K562 (cell line): ENCODE results near the gene MRM3. TPM values are rescaled to one million over a fixed set of nuclear protein-coding genes. Genes with fewer than 3 reads are reported as not detected.
"Not testable (repeated sequence)": the region's sequence is repeated elsewhere in the genome, so short reads cannot be mapped to it uniquely, and the experiment has no call there.

ENCODE experiments used
- ATAC-seq: fragments of 200-7000 bp; cut with Tn5 transposase; 3 replicates; pipeline ENCODE4 v1.9.1; 2020; ENCODE audit warnings: moderate library complexity
- BruUV-seq: library from RNA; stranded (reverse); fragments of 400-500 nt; replicated peaks from 2 replicates; lab custom pipeline; 2021; lab: Mats Ljungman, UMichigan
- CTCF ChIA-PET: fragments of 300-600 bp; formaldehyde crosslinking; extraction: SDS; loops from one replicate; lab custom pipeline; 2021; ENCODE audit warnings: low intra/inter-chr PET ratio; lab: Yijun Ruan, JAX
- POLR2A ChIA-PET: fragments of 300-600, 350-650 bp; sonication (Branson Sonifier 250); formaldehyde crosslinking; extraction: SDS; loops from one replicate; lab custom pipeline; 2021; ENCODE audit warnings: antibody characterized with exemption, inconsistent platforms; lab: Yijun Ruan, JAX
- DNase-seq, 4 experiments: peaks; one replicate each; pipeline versions ENCODE4 v3.0.0 to v3.0.0-alpha.2; 2011 to 2018; ENCODE audit warnings: low spot score in 3 of 4, mixed read lengths in 3 of 4; ENCODE audit errors: extremely low read depth in 1 of 4
- FAIRE-seq: peaks from 2 replicates; lab custom pipeline; 2011; peaks lifted over from hg19 to GRCh38; lab: Jason Lieb, UNC
- H2AFZ ChIP-seq: 2 replicates; pipeline ENCODE4 v1.6.0; 2011; ENCODE audit warnings: low read depth, low read length, control low read depth, inconsistent platforms
- H3K27ac ChIP-seq: fragments of 200-600 bp; 3 replicates; pipeline ENCODE4 v1.8.0; 2011; ENCODE audit warnings: low read depth, mild to moderate bottlenecking, control low read depth, inconsistent platforms, low read length, moderate library complexity, mixed read lengths; ENCODE audit errors: extremely low read depth
- H3K27me3 ChIP-seq, 2 experiments: fragments of 300-600 bp in 1 of 2; 2 replicates in 1 of 2; 3 replicates in 1 of 2; pipeline versions ENCODE4 v1.6.0 to v1.8.0; 2011; ENCODE audit warnings: inconsistent platforms in 2 of 2, low read length in 2 of 2, mild to moderate bottlenecking in 1 of 2, mixed read lengths in 1 of 2, moderate library complexity in 1 of 2; ENCODE audit not compliant: control insufficient read depth in 2 of 2, insufficient read depth in 2 of 2
- H3K36me3 ChIP-seq: fragments of 300-600 bp; 3 replicates; pipeline ENCODE4 v1.8.0; 2011; ENCODE audit warnings: mild to moderate bottlenecking, low read length, inconsistent platforms; ENCODE audit not compliant: control insufficient read depth, insufficient read depth
- H3K4me1 ChIP-seq, 2 experiments: fragments of 200-600 bp in 1 of 2; replicated peaks in 1 of 2; 2 replicates in 1 of 2; 3 replicates in 1 of 2; pipeline versions ENCODE4 v1.5.1 to v1.8.0; 2011; ENCODE audit warnings: inconsistent platforms in 2 of 2, low read length in 2 of 2, mild to moderate bottlenecking in 1 of 2, mixed read lengths in 1 of 2, moderate library complexity in 1 of 2; ENCODE audit not compliant: control insufficient read depth in 2 of 2, insufficient read depth in 2 of 2
- H3K4me2 ChIP-seq: 2 replicates; pipeline ENCODE4 v1.6.1; 2011; ENCODE audit warnings: low read length, control low read depth, inconsistent platforms, mixed read lengths; ENCODE audit not compliant: insufficient read depth
- H3K4me3 ChIP-seq: fragments of 200-600 bp; sonication (generic), shearing (Covaris generic); 2 replicates; pipeline ENCODE4 v1.5.1; 2016; ENCODE audit warnings: control low read depth, inconsistent platforms
- H3K79me2 ChIP-seq: fragments of 200-600 bp; 3 replicates; pipeline ENCODE4 v1.8.0; 2011; ENCODE audit warnings: low read length, inconsistent platforms; ENCODE audit not compliant: control insufficient read depth, insufficient read depth
- H3K9ac ChIP-seq, 2 experiments: 2 replicates each; pipeline versions ENCODE4 v1.6.0 to v1.6.1; 2011; ENCODE audit warnings: low read depth in 2 of 2, low read length in 2 of 2, control low read depth in 1 of 2, inconsistent platforms in 1 of 2, mild to moderate bottlenecking in 1 of 2, mixed read lengths in 1 of 2; ENCODE audit not compliant: insufficient read depth in 1 of 2
- H3K9me1 ChIP-seq: one replicate; pipeline ENCODE4 v1.6.0; 2011; ENCODE audit warnings: inconsistent platforms, mild to moderate bottlenecking, low read length, moderate library complexity; ENCODE audit not compliant: control insufficient read depth, insufficient read depth
- H3K9me3 ChIP-seq: replicated peaks from 2 replicates; pipeline ENCODE4 v1.5.1; 2011; ENCODE audit warnings: low read depth, low read length, inconsistent platforms; ENCODE audit not compliant: control insufficient read depth, insufficient read depth
- H4K20me1 ChIP-seq: replicated peaks from 2 replicates; pipeline ENCODE4 v1.6.1; 2011; ENCODE audit warnings: low read length, inconsistent platforms, mixed read lengths; ENCODE audit not compliant: control insufficient read depth, insufficient read depth
- CGGBP1 ChIP-seq: fragments of 250-450 bp; sonication (Bioruptor Pico); IDR thresholded peaks from 2 replicates; pipeline ENCODE4 v1.9.0; 2021; ENCODE audit warnings: mild to moderate bottlenecking
- ZNF165 ChIP-seq: fragments of 250-450 bp; sonication (Bioruptor Pico); IDR thresholded peaks from 2 replicates; pipeline ENCODE4 v1.4.0; 2020; ENCODE audit warnings: borderline replicate concordance
- ZNF23 ChIP-seq: fragments of 250-450 bp; sonication (Bioruptor Pico); IDR thresholded peaks from 2 replicates; pipeline ENCODE4 v1.4.0; 2020; ENCODE audit warnings: mild to moderate bottlenecking
- ZNF347 ChIP-seq: fragments of 450-650 bp; formaldehyde crosslinking; IDR thresholded peaks from 2 replicates; pipeline ENCODE4 v1.4.0; 2020; ENCODE audit warnings: low read depth, mild to moderate bottlenecking, moderate library complexity
- WGBS: fragments of 100-300 bp; shearing (Covaris generic); methylation state at CpG from one replicate; pipeline ENCODE4 v1.1.6; 2016; ENCODE audit warnings: low coverage, mixed read lengths; ENCODE audit not compliant: insufficient coverage; ENCODE audit errors: missing lambda C conversion rate; 5-methylcytosine and 5-hydroxymethylcytosine counted together
- in situ Hi-C: fragments of 300-500 bp; cut with MboI; formaldehyde crosslinking; loops from 4 replicates; pipeline ENCODE4 v1.15.0; 2018; ENCODE audit warnings: inconsistent platforms, mixed read lengths
- intact Hi-C: fragments of 100-400 bp; cut with micrococcal nuclease; formaldehyde crosslinking; loops from 2 replicates; pipeline ENCODE4 v1.14.2; 2022
- polyA plus RNA-seq, 8 experiments: library from polyadenylated mRNA; depleted of rRNA in 4 of 8; stranded (reverse) in 5 of 8; unstranded in 3 of 8; fragments of >200 nt; fragmentation: Nextera tagmentation in 2 of 8; fragmentation: Illumina TruSeq in 1 of 8; extraction: Ambion mirVana in 2 of 8; extraction: Trizol in 1 of 8; gene quantifications; 2 replicates each; pipeline versions ENCODE4 v1.2.1 to v1.2.3, GENCODE V29; 2011 to 2014; ENCODE audit warnings: inconsistent platforms in 1 of 8, missing spikeins in 1 of 8
- total RNA-seq, 7 experiments: library from RNA; depleted of rRNA in 6 of 7; stranded (reverse); fragments of >200 nt in 6 of 7; fragmentation: Illumina TruSeq in 2 of 7; extraction: Trizol in 2 of 7; gene quantifications; 2 replicates each; pipeline versions ENCODE4 v1.2.1 to v1.2.3, GENCODE V29; 2011 to 2021; ENCODE audit warnings: low replicate concordance in 1 of 7
- TF ChIP-seq, protein P1 (sequence below), 2 experiments: fragments of 450-650 bp in 1 of 2; sonication (generic) in 1 of 2; formaldehyde crosslinking in 1 of 2; IDR thresholded peaks in 1 of 2; conservative IDR thresholded peaks in 1 of 2; 2 replicates each; pipeline versions ENCODE4 v1.6.1 to v1.8.1; 2016 to 2023; ENCODE audit warnings: mild to moderate bottlenecking in 2 of 2, moderate library complexity in 2 of 2, inconsistent platforms in 1 of 2, missing genetic modification reagents in 1 of 2

The MRM3 gene
- total and polyA plus RNA-seq, 9 of the 15 experiments (the other 6 are each of a cell fraction or from before 2014, with no cell fraction given), result 2.4 to 24.8 (median 18.3) TPM

DNA sequence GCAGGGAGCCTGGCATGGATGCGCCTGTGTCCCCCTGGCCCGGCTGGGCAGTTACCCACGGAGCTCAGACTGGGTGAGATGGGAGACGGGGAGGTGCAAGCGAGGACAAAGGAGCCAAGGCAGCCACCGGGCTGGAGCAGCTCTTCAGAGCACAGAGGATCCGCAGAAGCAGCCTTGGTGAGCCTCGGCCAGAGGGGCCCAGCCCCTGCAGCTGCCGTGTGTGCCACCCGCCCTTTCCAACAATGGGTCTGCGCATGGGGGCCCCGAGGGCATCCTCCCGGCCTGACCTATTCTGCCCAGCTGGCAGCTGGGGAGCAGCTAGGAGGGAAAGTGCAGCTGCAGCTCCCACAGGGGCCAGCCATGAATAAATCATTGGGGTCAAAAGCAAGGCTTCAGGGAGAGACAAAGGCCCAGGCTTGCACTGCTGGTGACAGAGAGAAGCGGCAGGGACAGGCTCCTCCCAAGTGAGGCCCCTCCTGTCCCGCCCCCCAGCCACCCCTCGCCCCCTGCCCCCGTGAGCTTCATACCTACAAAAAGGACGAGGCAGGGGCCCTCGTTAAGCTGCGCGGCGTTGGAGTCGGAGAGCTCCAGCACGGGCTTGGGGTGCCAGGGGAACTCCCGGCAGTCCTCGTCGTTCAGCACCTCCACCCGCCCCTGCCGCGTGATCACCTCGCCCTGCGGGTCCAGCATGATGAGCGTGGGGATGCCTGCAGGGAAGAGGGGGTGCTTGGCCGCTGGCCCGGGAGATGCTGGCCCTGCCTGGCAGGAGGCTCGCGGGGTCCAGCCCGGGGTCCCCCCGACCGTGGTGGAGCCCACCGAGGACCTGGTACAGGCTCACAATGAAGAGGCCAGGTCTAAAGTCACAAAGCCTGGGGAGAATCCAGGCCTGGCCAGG is 22.6 kb downstream of the MRM3 start (continued):
- TF ChIP-seq ZNF347 (CRISPR knock-in tag) (no peak), ZNF23 (CRISPR knock-in tag) (no peak), ZNF165 (CRISPR knock-in tag) (no peak), CGGBP1 (no peak)
- TF ChIP-seq, protein P1, sequence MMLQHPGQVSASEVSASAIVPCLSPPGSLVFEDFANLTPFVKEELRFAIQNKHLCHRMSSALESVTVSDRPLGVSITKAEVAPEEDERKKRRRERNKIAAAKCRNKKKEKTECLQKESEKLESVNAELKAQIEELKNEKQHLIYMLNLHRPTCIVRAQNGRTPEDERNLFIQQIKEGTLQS (IDR thresholded peaks at IDR 0.05), result no peak
- TF ChIP-seq, protein P1 (CRISPR knock-in tag; conservative IDR thresholded peaks at IDR 0.05), result no peak

DNA sequence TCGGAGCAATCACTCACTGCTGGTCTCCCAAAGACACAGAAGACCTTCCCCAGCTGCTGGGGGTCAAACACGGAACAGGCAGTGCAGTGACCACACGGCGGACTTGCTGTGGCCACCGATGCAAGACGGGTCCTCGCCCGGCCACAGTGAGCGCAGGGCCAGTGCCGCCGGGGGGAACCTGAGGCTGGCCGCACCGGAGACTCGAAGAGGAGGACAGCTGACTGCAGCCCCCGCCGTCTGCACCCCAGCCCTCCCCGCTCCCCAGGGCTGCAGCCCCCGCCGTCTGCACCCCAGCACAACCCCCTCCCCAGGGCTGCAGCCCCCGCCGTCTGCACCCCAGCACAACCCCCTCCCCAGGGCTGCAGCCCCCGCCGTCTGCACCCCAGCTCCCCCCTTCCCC is 23.7 kb downstream of the MRM3 start:
- H3K9me1 ChIP-seq, BruUV-seq, H3K9ac ChIP-seq, H2AFZ ChIP-seq, ATAC-seq, DNase-seq, H3K4me3 ChIP-seq, in situ Hi-C loops, H3K79me2 ChIP-seq, H3K4me1 ChIP-seq, POLR2A ChIA-PET, H4K20me1 ChIP-seq, FAIRE-seq, H3K27ac ChIP-seq, CTCF ChIA-PET, H3K4me2 ChIP-seq, H3K9me3 ChIP-seq, H3K36me3 ChIP-seq: not testable (repeated sequence)
- intact Hi-C loops, result loop anchor here (5.0 kb wide), 1 partner anchor 176 kb away; no protein-coding TSS in a partner anchor
- WGBS, result 0% methylated on average over 1 of the region's 23 CpGs
- peaks cover 16 to 56% of the 10 kb centered on the region in 2 experiments for H3K27me3 ChIP-seq
